OCI-LY1 (cell line): ENCODE measurements around the gene CAMTA1.

Experiments
- H2AFZ ChIP-seq: fragments of 200-600 bp; sonication (generic), shearing (Covaris generic); 2 replicates; pipeline ENCODE4 v1.6.0; 2014; ENCODE audit warnings: antibody characterized with exemption, mild to moderate bottlenecking, low read length
- H3F3A ChIP-seq: fragments of 200-600 bp; sonication (generic), shearing (Covaris generic); 2 replicates; pipeline ENCODE4 v1.6.0; 2014; ENCODE audit warnings: mild to moderate bottlenecking, antibody characterized with exemption, low read length, moderate library complexity; ENCODE audit not compliant: insufficient read depth
- H3K27ac ChIP-seq: fragments of 200-600 bp; sonication (generic); 2 replicates; pipeline ENCODE4 v1.5.1; 2014; ENCODE audit warnings: low read length, mixed run types, mild to moderate bottlenecking, low read depth; ENCODE audit not compliant: poor library complexity, severe bottlenecking
- H3K27me3 ChIP-seq: fragments of 200-600 bp; sonication (generic); 2 replicates; pipeline ENCODE4 v1.6.0; 2014; ENCODE audit warnings: antibody characterized with exemption, mild to moderate bottlenecking, low read length, moderate library complexity; ENCODE audit not compliant: insufficient read depth
- H3K36me3 ChIP-seq: fragments of 200-600 bp; sonication (generic); 2 replicates; pipeline ENCODE4 v1.6.1; 2014; ENCODE audit warnings: mild to moderate bottlenecking, antibody characterized with exemption, low read length, moderate library complexity, mixed read lengths; ENCODE audit not compliant: insufficient read depth
- H3K4me1 ChIP-seq: fragments of 200-600 bp; sonication (generic); 2 replicates; pipeline ENCODE4 v1.5.1; 2014; ENCODE audit warnings: mild to moderate bottlenecking, low read length, moderate library complexity; ENCODE audit not compliant: insufficient read depth, severe bottlenecking
- H3K4me2 ChIP-seq: fragments of 200-600 bp; sonication (generic), shearing (Covaris generic); 2 replicates; pipeline ENCODE4 v1.6.1; 2014; ENCODE audit warnings: low read length
- H3K4me3 ChIP-seq: fragments of 200-600 bp; sonication (generic); 2 replicates; pipeline ENCODE4 v1.5.1; 2014; ENCODE audit warnings: low read length, low read depth, mild to moderate bottlenecking, mixed read lengths; ENCODE audit not compliant: poor library complexity, severe bottlenecking
- H3K79me2 ChIP-seq: fragments of 200-600 bp; shearing (Covaris generic); 2 replicates; pipeline ENCODE4 v1.6.1; 2016; ENCODE audit warnings: mixed run types, low read length, mixed read lengths; ENCODE audit not compliant: insufficient read depth
- H3K9ac ChIP-seq: fragments of 200-600 bp; sonication (generic), shearing (Covaris generic); 2 replicates; pipeline ENCODE4 v1.6.1; 2014; ENCODE audit warnings: mild to moderate bottlenecking, low read length, mixed read lengths
- H3K9me2 ChIP-seq: fragments of 200-600 bp; sonication (generic), shearing (Covaris generic); 2 replicates; pipeline ENCODE4 v1.6.1; 2014; ENCODE audit warnings: low read depth, mild to moderate bottlenecking, low read length, mixed read lengths
- H3K9me3 ChIP-seq: fragments of 200-600 bp; shearing (Covaris generic); 2 replicates; pipeline ENCODE4 v1.6.1; 2014; ENCODE audit warnings: low read length, mixed read lengths
- H4K20me1 ChIP-seq: fragments of 200-600 bp; sonication (generic), shearing (Covaris generic); 2 replicates; pipeline ENCODE4 v1.6.0; 2016; ENCODE audit warnings: mild to moderate bottlenecking, low read length; ENCODE audit not compliant: insufficient read depth
- EZH2 ChIP-seq: fragments of 200-600 bp; sonication (generic), shearing (Covaris generic); IDR thresholded peaks from 2 replicates; pipeline ENCODE4 v1.8.0; 2017; ENCODE audit warnings: borderline replicate concordance, mixed run types, mild to moderate bottlenecking, antibody characterized with exemption, low read length, moderate library complexity, mixed read lengths
- TF ChIP-seq, protein P1 (sequence below): fragments of 200-600 bp; sonication (generic), shearing (Covaris generic); IDR thresholded peaks from 2 replicates; pipeline ENCODE4 v1.5.1; 2017; ENCODE audit warnings: mild to moderate bottlenecking, antibody characterized with exemption, low read length, moderate library complexity, mixed read lengths

Gene CAMTA1

DNA sequence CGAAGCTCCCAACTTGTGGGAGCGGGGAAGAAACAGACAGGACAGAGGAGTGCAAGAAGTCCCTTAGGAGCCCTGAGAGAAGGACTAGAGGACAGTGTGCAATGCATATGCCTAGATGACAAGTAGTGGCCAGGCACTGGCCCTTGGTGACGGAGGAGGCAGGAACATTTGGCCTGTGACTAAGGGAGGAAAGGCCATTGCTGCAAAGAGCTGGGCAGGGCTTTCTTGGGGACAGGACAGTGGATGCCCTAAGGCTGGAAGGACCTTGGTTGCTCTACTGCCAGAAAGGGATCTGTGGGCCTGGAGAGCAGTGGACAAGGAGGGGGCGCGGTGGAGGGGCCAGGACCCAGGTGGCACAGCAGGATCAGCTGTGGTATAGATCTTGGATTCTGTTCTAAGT is 481.3 kb downstream of the CAMTA1 start:
- Histone ChIP-seq H3K4me1 (no peaks in the 10 kb centered on the region), H3K79me2 (no peaks in the 10 kb centered on the region), H2AFZ (no peak overlapping the region), H3K27me3 (0 out of 2 replicates have a peak, but pooled peaks cover 4% of the 10 kb centered on the region), H4K20me1 (no peaks in the 10 kb centered on the region), H3K4me2 (no peak overlapping the region), H3K9me2 (no peaks in the 10 kb centered on the region), H3K27ac (no peak overlapping the region), H3K36me3 (no peaks in the 10 kb centered on the region), H3K4me3 (no peak overlapping the region), H3K9ac (no peak overlapping the region), H3F3A (no peaks in the 10 kb centered on the region), H3K9me3 (no peaks in the 10 kb centered on the region)
- TF ChIP-seq, protein P1, sequence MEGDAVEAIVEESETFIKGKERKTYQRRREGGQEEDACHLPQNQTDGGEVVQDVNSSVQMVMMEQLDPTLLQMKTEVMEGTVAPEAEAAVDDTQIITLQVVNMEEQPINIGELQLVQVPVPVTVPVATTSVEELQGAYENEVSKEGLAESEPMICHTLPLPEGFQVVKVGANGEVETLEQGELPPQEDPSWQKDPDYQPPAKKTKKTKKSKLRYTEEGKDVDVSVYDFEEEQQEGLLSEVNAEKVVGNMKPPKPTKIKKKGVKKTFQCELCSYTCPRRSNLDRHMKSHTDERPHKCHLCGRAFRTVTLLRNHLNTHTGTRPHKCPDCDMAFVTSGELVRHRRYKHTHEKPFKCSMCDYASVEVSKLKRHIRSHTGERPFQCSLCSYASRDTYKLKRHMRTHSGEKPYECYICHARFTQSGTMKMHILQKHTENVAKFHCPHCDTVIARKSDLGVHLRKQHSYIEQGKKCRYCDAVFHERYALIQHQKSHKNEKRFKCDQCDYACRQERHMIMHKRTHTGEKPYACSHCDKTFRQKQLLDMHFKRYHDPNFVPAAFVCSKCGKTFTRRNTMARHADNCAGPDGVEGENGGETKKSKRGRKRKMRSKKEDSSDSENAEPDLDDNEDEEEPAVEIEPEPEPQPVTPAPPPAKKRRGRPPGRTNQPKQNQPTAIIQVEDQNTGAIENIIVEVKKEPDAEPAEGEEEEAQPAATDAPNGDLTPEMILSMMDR, result no peak
- no peak for TF ChIP-seq EZH2

DNA sequence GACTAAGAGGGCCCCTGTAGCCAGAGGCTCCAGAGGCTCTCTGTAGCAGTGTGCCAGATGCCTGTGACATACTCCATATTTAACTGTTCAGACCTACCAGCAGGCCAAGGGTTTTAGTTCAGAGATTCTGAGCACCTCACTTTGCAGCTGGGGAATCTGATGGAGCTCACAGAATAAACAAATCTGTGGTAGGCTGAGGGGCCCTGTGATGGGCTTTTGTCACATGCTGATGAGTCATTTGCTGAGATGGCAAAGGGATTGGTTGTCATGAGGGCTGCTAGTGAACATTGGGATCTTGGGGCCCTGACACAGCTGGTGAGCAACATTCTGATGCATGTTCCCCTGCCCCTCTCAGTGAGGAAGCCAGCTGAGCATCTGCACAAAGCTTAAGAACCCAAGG is 482.2 kb downstream of the CAMTA1 start:
- Histone ChIP-seq H3K79me2 (no peaks in the 10 kb centered on the region), H3K27me3 (0 out of 2 replicates have a peak, but pooled peaks cover 4% of the 10 kb centered on the region), H3K4me2 (no peak overlapping the region), H3F3A (no peaks in the 10 kb centered on the region), H2AFZ (no peak overlapping the region), H3K9me3 (no peaks in the 10 kb centered on the region), H3K27ac (no peak overlapping the region), H4K20me1 (no peaks in the 10 kb centered on the region), H3K9me2 (no peaks in the 10 kb centered on the region), H3K9ac (no peak overlapping the region), H3K36me3 (no peaks in the 10 kb centered on the region), H3K4me1 (no peaks in the 10 kb centered on the region), H3K4me3 (no peak overlapping the region)
- TF ChIP-seq EZH2, result no peak
- TF ChIP-seq, protein P1, result no peak

DNA sequence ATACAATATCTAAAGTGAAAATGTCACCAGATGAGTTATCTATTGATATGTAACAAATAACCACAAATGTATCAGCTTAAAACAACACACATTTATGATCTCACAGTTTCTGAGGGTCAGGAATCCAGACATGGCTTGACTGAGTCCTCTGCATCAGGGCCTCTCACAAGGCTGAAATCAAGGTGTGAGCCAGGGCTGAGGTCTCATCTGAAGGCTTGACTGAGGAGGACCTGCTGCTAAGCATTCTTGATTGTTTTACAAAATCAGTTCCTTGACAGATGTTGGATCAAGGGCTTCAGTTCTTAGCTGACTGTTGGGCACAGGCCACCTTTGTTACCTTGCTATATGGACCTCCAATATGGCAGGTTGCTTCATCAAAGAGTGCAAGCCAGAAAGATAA is 483.7 kb downstream of the CAMTA1 start:
- H3K36me3 ChIP-seq, result no peaks in the 10 kb centered on the region
- H2AFZ ChIP-seq, result no peak overlapping the region
- H3K4me2 ChIP-seq, result no peak overlapping the region
- no peaks in the 10 kb centered on the region for H3K9me2 ChIP-seq
- no peaks in the 10 kb centered on the region for H3K27me3 ChIP-seq
- no peaks in the 10 kb centered on the region for H3K9me3 ChIP-seq
- no peaks in the 10 kb centered on the region for H4K20me1 ChIP-seq
- H3K4me3 ChIP-seq, result no peak overlapping the region
- no peak overlapping the region for H3K27ac ChIP-seq
- TF ChIP-seq EZH2, result no peak
- TF ChIP-seq, protein P1, result no peak
- no peaks in the 10 kb centered on the region for H3K4me1 ChIP-seq
- no peaks in the 10 kb centered on the region for H3F3A ChIP-seq
- no peaks in the 10 kb centered on the region for H3K79me2 ChIP-seq
- H3K9ac ChIP-seq, result no peak overlapping the region
